Pancreas (tissue), 10 donors: Measurements from ENCODE around the gene LTBP1. TPM values are rescaled to one million over a fixed set of nuclear protein-coding genes. Genes with fewer than 3 reads are reported as not detected.

Experiments used
- ATAC-seq, 4 donors: fragments of 200-7000 bp; cut with Tn5 transposase; one replicate each; pipeline versions ENCODE4 v1.8.0 to v1.9.1; 2020; ENCODE audit warnings: mild to moderate bottlenecking in 4 of 4, moderate library complexity in 4 of 4
- DNase-seq, 6 donors: peaks; one replicate each; pipeline ENCODE4 v3.0.0-alpha.2; 2020
- FAIRE-seq: peaks from 2 replicates; lab custom pipeline; 2012; peaks lifted over from hg19 to GRCh38; lab: Jason Lieb, UNC
- H3K27ac ChIP-seq, 4 donors: fragments of 200-600 bp; sonication (generic); 1 replicate in 3 of 4; 2 replicates in 1 of 4; pipeline versions ENCODE4 v1.5.0 to v1.8.0; 2020
- H3K27me3 ChIP-seq, 4 donors: fragments of 200-600 bp; one replicate each; pipeline ENCODE4 v1.8.0; 2021
- H3K36me3 ChIP-seq, 3 donors: fragments of 200-600 bp; sonication (generic) in 1 of 3; one replicate each; pipeline versions ENCODE4 v1.5.0 to v1.8.0; 2020 to 2021
- H3K4me1 ChIP-seq, 3 donors: fragments of 200-600 bp; one replicate each; pipeline ENCODE4 v1.8.0; 2021
- H3K4me3 ChIP-seq, 4 donors: fragments of 200-600 bp; sonication (generic) in 2 of 4; one replicate each; pipeline versions ENCODE4 v1.5.0 to v1.8.0; 2020 to 2021
- H3K9me3 ChIP-seq, 4 donors: fragments of 200-600 bp; one replicate each; pipeline ENCODE4 v1.8.0; 2021
- WGBS, 2 donors: extraction: QIAGEN DNeasy Blood & Tissue Kit; methylation state at CpG; one replicate each; pipeline ENCODE4 v1.1.7; 2013; 5-methylcytosine and 5-hydroxymethylcytosine counted together
- intact Hi-C, 3 donors: fragments of 100-400 bp; cut with DNase I; formaldehyde crosslinking; loops; one replicate each; pipeline versions ENCODE4 v1.11.1 to v1.14.2; 2022
- polyA plus RNA-seq, 2 donors: library from polyadenylated mRNA; stranded (reverse); fragments of 200-250 nt; gene quantifications; one replicate each; pipeline ENCODE4 v1.2.3, GENCODE V29; 2013
- total RNA-seq, 6 donors: library from RNA; stranded (reverse); fragmentation: NEBNext Ultra II Directional in 4 of 6; extraction: Animal tissue kit (Norgen Biotek cat#: 25700) in 4 of 6; gene quantifications; one replicate each; pipeline versions ENCODE4 v1.2.1 to v1.2.4, GENCODE V29; 2021 to 2023
- TF ChIP-seq, protein P1 (sequence below), 4 donors: fragments of 200-600 bp; sonication (generic) in 3 of 4; IDR thresholded peaks; one replicate each; pipeline versions ENCODE4 v1.5.0 to v1.8.0; 2021; ENCODE audit warnings: antibody characterized with exemption in 4 of 4
- donor health status: healthy with polysubstance abuse.
- donor health status: DM: no; HTN: no; CAD: no; lungs with moderate emphysema.
- donor health status: DM: no; HTN: no; CAD: no.
- donor health status: control.
- donor health status: control.
- donor health status: Bipolar disorder and iron deficiency.
- donor health status: DM: yes; HTN: yes; CAD: no.
- donor health status: DM: no; HTN: no; CAD: no.
- donor health status: DM: no; HTN: no; CAD: no.
- donor health status: DM: yes; HTN: yes; CAD: no.

The LTBP1 gene
- total and polyA plus RNA-seq, 8 donors = 0.83 to 21.2 (median 2.6) TPM

- H3K27me3 ChIP-seq = no peaks in the 10 kb centered on the region
- no peak for FAIRE-seq
- TF ChIP-seq, protein P1, sequence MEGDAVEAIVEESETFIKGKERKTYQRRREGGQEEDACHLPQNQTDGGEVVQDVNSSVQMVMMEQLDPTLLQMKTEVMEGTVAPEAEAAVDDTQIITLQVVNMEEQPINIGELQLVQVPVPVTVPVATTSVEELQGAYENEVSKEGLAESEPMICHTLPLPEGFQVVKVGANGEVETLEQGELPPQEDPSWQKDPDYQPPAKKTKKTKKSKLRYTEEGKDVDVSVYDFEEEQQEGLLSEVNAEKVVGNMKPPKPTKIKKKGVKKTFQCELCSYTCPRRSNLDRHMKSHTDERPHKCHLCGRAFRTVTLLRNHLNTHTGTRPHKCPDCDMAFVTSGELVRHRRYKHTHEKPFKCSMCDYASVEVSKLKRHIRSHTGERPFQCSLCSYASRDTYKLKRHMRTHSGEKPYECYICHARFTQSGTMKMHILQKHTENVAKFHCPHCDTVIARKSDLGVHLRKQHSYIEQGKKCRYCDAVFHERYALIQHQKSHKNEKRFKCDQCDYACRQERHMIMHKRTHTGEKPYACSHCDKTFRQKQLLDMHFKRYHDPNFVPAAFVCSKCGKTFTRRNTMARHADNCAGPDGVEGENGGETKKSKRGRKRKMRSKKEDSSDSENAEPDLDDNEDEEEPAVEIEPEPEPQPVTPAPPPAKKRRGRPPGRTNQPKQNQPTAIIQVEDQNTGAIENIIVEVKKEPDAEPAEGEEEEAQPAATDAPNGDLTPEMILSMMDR (IDR thresholded peaks at IDR 0.05) = no peak
- no peaks in the 10 kb centered on the region for H3K4me1 ChIP-seq
- DNase-seq = no peak
- ATAC-seq = no peak
- H3K36me3 ChIP-seq = no peaks in the 10 kb centered on the region
- H3K27ac ChIP-seq = no peak overlapping the region
- no peak overlapping the region for H3K4me3 ChIP-seq
- H3K9me3 ChIP-seq = no peaks in the 10 kb centered on the region
- intact Hi-C loops = no loop called here
- 72 to 85% methylated on average over 4 of the region's 4 CpGs for WGBS, 2 donors
Observed at GRCh38 chr2:33181466-33181865, 234.7 kb downstream of the LTBP1 start.

DNA sequence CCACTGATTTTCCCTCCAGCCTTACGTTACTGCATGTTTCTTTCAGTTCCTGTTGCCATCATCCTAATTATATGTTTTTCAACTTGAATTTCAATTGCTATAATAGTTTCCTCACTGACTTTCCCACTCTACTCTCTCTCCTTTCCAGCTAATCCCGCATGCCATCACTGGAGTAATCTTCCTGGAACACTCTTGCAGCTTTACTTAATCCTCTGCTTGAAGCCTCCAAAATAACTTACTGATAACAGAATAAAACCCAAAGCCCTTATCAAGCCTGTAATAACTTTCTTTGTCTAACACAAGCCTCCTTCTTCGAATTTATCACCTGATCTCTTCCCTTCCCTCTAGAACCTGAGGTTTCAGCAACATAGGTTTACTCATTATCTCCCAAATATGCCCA lies 237.3 kb downstream of the LTBP1 start:
- H3K27me3 ChIP-seq = no peaks in the 10 kb centered on the region
- ATAC-seq (no peak), FAIRE-seq (no peak), DNase-seq (no peak)
- H3K4me1 ChIP-seq = no peaks in the 10 kb centered on the region
- 69 to 76% methylated on average over 3 of the region's 3 CpGs for WGBS, 2 donors
- TF ChIP-seq, protein P1 (IDR thresholded peaks at IDR 0.05) = no peak
- intact Hi-C loops = no loop called here
- no peak overlapping the region for H3K27ac ChIP-seq
- no peaks in the 10 kb centered on the region for H3K36me3 ChIP-seq
- no peak overlapping the region for H3K4me3 ChIP-seq
- H3K9me3 ChIP-seq = no peaks in the 10 kb centered on the region

DNA sequence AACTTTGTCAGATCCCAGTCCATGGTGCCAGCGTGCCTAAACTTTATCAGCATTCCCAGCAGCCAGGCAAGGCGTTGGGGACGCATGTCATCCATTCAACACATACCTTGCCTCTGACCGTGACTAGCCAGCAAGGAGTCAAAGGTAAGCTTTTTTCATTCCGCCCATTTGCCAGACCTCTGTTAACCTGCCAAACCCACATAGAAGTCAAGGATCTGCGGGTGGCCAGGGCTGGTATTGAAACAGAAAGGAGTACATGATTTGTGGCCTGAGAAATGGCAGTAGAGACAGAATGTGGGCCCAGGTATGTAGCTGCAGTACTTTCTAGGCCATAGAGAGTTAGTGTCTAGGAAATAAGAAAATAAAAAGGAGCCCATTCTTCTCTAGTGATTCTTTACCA lies 240.2 kb downstream of the LTBP1 start:
- ATAC-seq (no peak), FAIRE-seq (no peak), DNase-seq (no peak)
- Histone ChIP-seq H3K36me3 (no peaks in the 10 kb centered on the region), H3K4me3 (no peak overlapping the region), H3K4me1 (no peaks in the 10 kb centered on the region), H3K27ac (no peak overlapping the region), H3K9me3 (no peaks in the 10 kb centered on the region), H3K27me3 (no peaks in the 10 kb centered on the region)
- 79 to 89% methylated on average over 6 of the region's 6 CpGs for WGBS, 2 donors
- intact Hi-C loops = no loop called here
- TF ChIP-seq, protein P1 (IDR thresholded peaks at IDR 0.05) = no peak

- intact Hi-C loops = no loop called here
- Histone ChIP-seq H3K27me3 (no peaks in the 10 kb centered on the region), H3K9me3 (no peaks in the 10 kb centered on the region), H3K36me3 (no peaks in the 10 kb centered on the region), H3K4me1 (no peaks in the 10 kb centered on the region), H3K27ac (no peak overlapping the region), H3K4me3 (no peak overlapping the region)
- WGBS, 2 donors = 91 to 99% methylated on average over 3 of the region's 3 CpGs
- ATAC-seq (no peak), FAIRE-seq (no peak), DNase-seq (no peak)
- TF ChIP-seq, protein P1 (IDR thresholded peaks at IDR 0.05) = no peak
Observed at GRCh38 chr2:33188799-33189198, 242.0 kb downstream of the LTBP1 start.

DNA sequence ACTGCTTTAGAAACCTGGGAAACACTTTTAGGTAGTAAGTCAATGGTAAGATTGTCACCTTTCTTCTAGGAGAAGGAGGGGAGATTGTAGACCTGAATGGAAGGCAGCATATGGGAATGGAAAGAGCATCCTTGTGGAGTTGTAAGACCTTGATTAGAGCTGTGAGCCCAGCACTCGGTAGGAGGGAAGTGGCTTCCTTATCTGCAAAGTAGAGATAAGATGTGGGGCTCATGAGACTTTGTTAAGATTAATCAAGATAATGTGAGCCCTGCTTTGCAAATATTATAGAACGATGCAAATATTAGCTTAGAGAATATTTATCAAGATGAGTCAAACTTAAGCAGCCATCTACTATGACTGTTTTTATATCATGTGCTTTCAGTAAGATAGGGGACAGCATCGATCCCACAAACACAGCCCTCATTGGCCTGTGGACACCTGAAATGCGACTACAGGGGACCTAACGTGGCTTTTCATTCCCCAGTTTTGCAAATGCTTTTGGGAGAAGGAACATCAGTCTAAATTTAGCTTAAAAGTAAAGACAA lies 243.7 kb downstream of the LTBP1 start:
- no peak overlapping the region for H3K4me3 ChIP-seq

More for the DNA sequence above, 243.7 kb downstream of the LTBP1 start:
- DNase-seq = no peak
- Histone ChIP-seq H3K27ac (no peak overlapping the region), H3K4me1 (no peaks in the 10 kb centered on the region), H3K36me3 (no peaks in the 10 kb centered on the region), H3K9me3 (no peaks in the 10 kb centered on the region), H3K27me3 (no peaks in the 10 kb centered on the region)
- no peak for ATAC-seq
- intact Hi-C loops = no loop called here
- WGBS, 2 donors = 50 to 51% methylated on average over 5 of the region's 5 CpGs
- no peak for FAIRE-seq
- TF ChIP-seq, protein P1 (IDR thresholded peaks at IDR 0.05) = no peak
